ENCODE data around the gene MUS81. TPM values are rescaled to one million over a fixed set of nuclear protein-coding genes. Genes with fewer than 3 reads are reported as not detected.
A peak's percentile ranks its signal among the peaks of the same experiment; 100 is the strongest.

The MUS81 gene
- total and polyA plus RNA-seq, 2 donors (not counting 3 experiments of a cell fraction or from before 2014, with no cell fraction given) = 57.9 to 76.9 TPM

- Histone ChIP-seq H4K20me1 (replicated peaks; ENCODE audit: control insufficient read depth, extremely low read depth, insufficient read depth, low read length) (no peaks in the 10 kb centered on the region), H3K4me1 (ENCODE audit: control insufficient read depth, extremely low read depth, insufficient read depth, low read length) (peaks cover 16% of the 10 kb centered on the region), H3K9me3 (replicated peaks; ENCODE audit: control insufficient read depth, insufficient read depth, low read length) (no peaks in the 10 kb centered on the region), H3K27ac (ENCODE audit: insufficient read depth, low read depth, low read length) (no peak overlapping the region), H3K36me3 (ENCODE audit: control insufficient read depth in 2 of 2, extremely low read depth in 1 of 2, insufficient read depth in 2 of 2, low read length in 2 of 2) (peaks cover 4 to 30% of the 10 kb centered on the region in 2 experiments), H3K4me3 (replicated peaks in 1 of 3; ENCODE audit: insufficient read depth in 1 of 3, low read depth in 1 of 3, low read length in 3 of 3) (no peak overlapping the region), H3K79me2 (ENCODE audit: control insufficient read depth, insufficient read depth, low read length) (peaks cover 11% of the 10 kb centered on the region), H3K9me1 (replicated peaks; ENCODE audit: control insufficient read depth, extremely low read depth, insufficient read depth, low read length) (no peaks in the 10 kb centered on the region), H2AFZ (ENCODE audit: low read depth, low read length) (no peak overlapping the region), H3K4me2 (ENCODE audit: insufficient read depth, low read length) (no peak overlapping the region), H3K9ac (replicated peaks; ENCODE audit: extremely low read depth, insufficient read depth, low read length) (no peak overlapping the region), H3K27me3 (ENCODE audit: control insufficient read depth in 2 of 2, insufficient read depth in 2 of 2, low read length in 2 of 2) (no peaks in the 10 kb centered on the region)
- dilution Hi-C loops (cut with MboI; ENCODE audit: extremely low pct_ligation_motif_present, low sequenced_read_pairs) = no loop called here
- intact Hi-C loops (cut with micrococcal nuclease) = loop anchor here (1.0 kb wide), 1 partner anchor 105 kb away; no protein-coding TSS in a partner anchor
- TF ChIP-seq JUN (IDR thresholded peaks at IDR 0.05; ENCODE audit: borderline replicate concordance, insufficient read depth, insufficient read length, low read depth) (no peak), POLR2AphosphoS5 (IDR thresholded peaks at IDR 0.05; ENCODE audit: insufficient read depth, low read depth, low read length) (no peak), GATA2 (IDR thresholded peaks at IDR 0.05; ENCODE audit: insufficient read depth, insufficient read length, low read depth, low read length) (no peak), POLR2A (IDR thresholded peaks at IDR 0.05; ENCODE audit: low read depth, low read length) (no peak)
- ChIA-PET CTCF (interaction anchor here (0.5 to 3.4 kb wide), 49 partner anchors 8 to 344 kb away, joined by 3 to 115 read pairs (median 5); partner anchors contain the start of genes AP5B1, BANF1, CFL1 and EFEMP2), POLR2A (interaction anchor here (1.1 to 1.9 kb wide), 2 partner anchors 14 to 25 kb away, joined by 3 to 17 read pairs; partner anchors contain the start of genes CFL1 and MUS81)
- DNase-seq (ENCODE audit: low read depth, low spot score) (no peak), FAIRE-seq (no peak)
- BruUV-seq (replicated peaks) = no TSS peak
Measured at GRCh38 chr11:65883786-65884715, 23.8 kb downstream of the MUS81 start.

DNA sequence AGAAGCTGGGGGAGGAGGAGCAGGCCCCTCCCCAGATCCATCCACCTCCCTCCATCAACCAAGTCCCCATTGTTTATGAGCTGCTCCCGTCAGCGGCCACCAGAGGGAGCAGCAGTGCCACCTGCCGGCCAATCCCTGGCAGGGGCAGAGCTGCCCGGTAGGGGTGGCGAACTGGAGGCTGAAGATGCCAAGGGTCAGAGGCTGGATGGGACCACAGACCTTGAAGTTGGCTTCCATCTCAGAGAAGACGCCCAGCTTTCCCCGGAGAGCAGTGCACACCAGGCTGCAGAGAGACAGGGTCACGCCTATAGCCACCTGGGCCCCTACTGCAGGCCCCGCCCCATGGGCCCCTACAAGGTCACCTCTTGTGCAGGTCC, 24.5 kb downstream of the MUS81 start:
- FAIRE-seq = peak; percentile 82
- Histone ChIP-seq H3K36me3 (ENCODE audit: control insufficient read depth in 2 of 2, extremely low read depth in 1 of 2, insufficient read depth in 2 of 2, low read length in 2 of 2) (peaks cover 4 to 30% of the 10 kb centered on the region in 2 experiments), H3K4me3 (replicated peaks in 1 of 3; ENCODE audit: insufficient read depth in 1 of 3, low read depth in 1 of 3, low read length in 3 of 3) (no peak overlapping the region), H3K9me1 (replicated peaks; ENCODE audit: control insufficient read depth, extremely low read depth, insufficient read depth, low read length) (no peaks in the 10 kb centered on the region), H3K4me1 (ENCODE audit: control insufficient read depth, extremely low read depth, insufficient read depth, low read length) (peaks cover 23% of the 10 kb centered on the region), H3K4me2 (ENCODE audit: insufficient read depth, low read length) (no peak overlapping the region), H4K20me1 (replicated peaks; ENCODE audit: control insufficient read depth, extremely low read depth, insufficient read depth, low read length) (no peaks in the 10 kb centered on the region), H3K27ac (ENCODE audit: insufficient read depth, low read depth, low read length) (no peak overlapping the region), H3K9me3 (replicated peaks; ENCODE audit: control insufficient read depth, insufficient read depth, low read length) (no peaks in the 10 kb centered on the region), H3K79me2 (ENCODE audit: control insufficient read depth, insufficient read depth, low read length) (peaks cover 11% of the 10 kb centered on the region), H2AFZ (ENCODE audit: low read depth, low read length) (no peak overlapping the region), H3K27me3 (ENCODE audit: control insufficient read depth in 2 of 2, insufficient read depth in 2 of 2, low read length in 2 of 2) (no peaks in the 10 kb centered on the region), H3K9ac (replicated peaks; ENCODE audit: extremely low read depth, insufficient read depth, low read length) (no peak overlapping the region)
- intact Hi-C loops (cut with micrococcal nuclease) (loop anchor here (1.0 to 5.0 kb wide), 2 partner anchors 48 to 105 kb away; no protein-coding TSS in a partner anchor), dilution Hi-C loops (cut with MboI; ENCODE audit: extremely low pct_ligation_motif_present, low sequenced_read_pairs) (no loop called here)
- no peak for TF ChIP-seq POLR2A (IDR thresholded peaks at IDR 0.05; ENCODE audit: low read depth, low read length)
- TF ChIP-seq JUN (IDR thresholded peaks at IDR 0.05; ENCODE audit: borderline replicate concordance, insufficient read depth, insufficient read length, low read depth) = no peak
- peak; percentile 49 for TF ChIP-seq POLR2AphosphoS5 (IDR thresholded peaks at IDR 0.05; ENCODE audit: insufficient read depth, low read depth, low read length)
- TF ChIP-seq FOS (IDR thresholded peaks at IDR 0.05; ENCODE audit: borderline replicate concordance, insufficient read depth, low read length) = no peak
- TF ChIP-seq, protein P1, sequence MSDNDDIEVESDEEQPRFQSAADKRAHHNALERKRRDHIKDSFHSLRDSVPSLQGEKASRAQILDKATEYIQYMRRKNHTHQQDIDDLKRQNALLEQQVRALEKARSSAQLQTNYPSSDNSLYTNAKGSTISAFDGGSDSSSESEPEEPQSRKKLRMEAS (IDR thresholded peaks at IDR 0.05; ENCODE audit: insufficient read depth, insufficient read length) = no peak
- peak; percentile 99 to 100 for TF ChIP-seq CTCF (IDR thresholded peaks at IDR 0.05; ENCODE audit: extremely low read depth in 1 of 2, insufficient read depth in 1 of 2, low read depth in 1 of 2, low read length in 2 of 2)
- POLR2A ChIA-PET = interaction anchor here (1.1 to 1.9 kb wide), 3 partner anchors 14 to 26 kb away, joined by 3 to 17 read pairs (median 4); partner anchors contain the start of genes CFL1, FOSL1 and MUS81
- peak; percentile 78 for DNase-seq (ENCODE audit: low read depth, low spot score)
- BruUV-seq (replicated peaks) = no TSS peak
- CTCF ChIA-PET = interaction anchor here (0.5 to 3.4 kb wide), 51 partner anchors 8 to 344 kb away, joined by 3 to 115 read pairs (median 5); partner anchors contain the start of genes AP5B1, BANF1, CFL1 and EFEMP2

Measured in endothelial cell of umbilical vein (primary cell).